GM23338 (cell line): ENCODE results near the gene FBLN2. TPM values are rescaled to one million over a fixed set of nuclear protein-coding genes. Genes with fewer than 3 reads are reported as not detected.

Experiments
- ATAC-seq: fragments of 200-7000 bp; cut with Tn5 transposase; 3 replicates; pipeline ENCODE4 v1.9.1; 2020
- DNase-seq: peaks from one replicate; pipeline ENCODE4 v3.0.0-alpha.2; 2015; ENCODE audit warnings: low spot score
- H2AFZ ChIP-seq: fragments of 200-600 bp; sonication (generic); 2 replicates; pipeline ENCODE4 v1.8.0; 2016; ENCODE audit warnings: antibody characterized with exemption, mild to moderate bottlenecking, moderate library complexity
- H3F3A ChIP-seq: fragments of 200-600 bp; sonication (generic); replicated peaks from 2 replicates; pipeline ENCODE4 v1.8.0; 2017; ENCODE audit warnings: antibody characterized with exemption, mixed run types, low read depth
- H3K27ac ChIP-seq: fragments of 200-600 bp; sonication (generic); 2 replicates; pipeline ENCODE4 v1.6.1; 2016; ENCODE audit warnings: low read depth
- H3K27me3 ChIP-seq: fragments of 200-600 bp; sonication (generic); 2 replicates; pipeline ENCODE4 v1.8.0; 2016; ENCODE audit warnings: mild to moderate bottlenecking, mixed run types, moderate library complexity; ENCODE audit not compliant: insufficient read depth
- H3K36me3 ChIP-seq: fragments of 200-600 bp; sonication (generic); 2 replicates; pipeline ENCODE4 v1.8.0; 2016; ENCODE audit warnings: mild to moderate bottlenecking; ENCODE audit not compliant: insufficient read depth
- H3K4me1 ChIP-seq: fragments of 200-600 bp; sonication (generic); 2 replicates; pipeline ENCODE4 v1.8.0; 2016; ENCODE audit warnings: mild to moderate bottlenecking, moderate library complexity; ENCODE audit not compliant: insufficient read depth
- H3K4me2 ChIP-seq: fragments of 200-600 bp; sonication (generic); 2 replicates; pipeline ENCODE4 v1.7.1; 2017; ENCODE audit warnings: mixed run types
- H3K4me3 ChIP-seq: fragments of 200-600 bp; sonication (generic); 2 replicates; pipeline ENCODE4 v1.6.1; 2016; ENCODE audit warnings: mixed run types
- H3K79me2 ChIP-seq: fragments of 200-600 bp; sonication (generic); replicated peaks from 2 replicates; pipeline ENCODE4 v1.8.0; 2017; ENCODE audit warnings: mild to moderate bottlenecking; ENCODE audit not compliant: insufficient read depth
- H3K9me2 ChIP-seq: fragments of 200-600 bp; sonication (generic); 2 replicates; pipeline ENCODE4 v1.8.0; 2017; ENCODE audit not compliant: insufficient read depth
- H4K20me1 ChIP-seq: fragments of 200-600 bp; sonication (generic); replicated peaks from 2 replicates; pipeline ENCODE4 v1.8.0; 2017; ENCODE audit warnings: mild to moderate bottlenecking; ENCODE audit not compliant: insufficient read depth
- H3K27ac Mint-ChIP-seq: 2 replicates; pipeline ENCODE4 v1.8.0; 2020; ENCODE audit warnings: inconsistent platforms, mild to moderate bottlenecking, moderate library complexity, mixed read lengths
- H3K27me3 Mint-ChIP-seq: 3 replicates; pipeline ENCODE4 v1.8.0; 2022; ENCODE audit warnings: low read depth, mild to moderate bottlenecking, moderate library complexity, mixed read lengths, inconsistent platforms; ENCODE audit not compliant: insufficient read depth, poor library complexity
- H3K36me3 Mint-ChIP-seq: 3 replicates; pipeline ENCODE4 v1.8.0; 2021; ENCODE audit warnings: low read depth, mild to moderate bottlenecking, inconsistent platforms, moderate library complexity, mixed read lengths
- H3K4me1 Mint-ChIP-seq: 3 replicates; pipeline ENCODE4 v1.8.0; 2020; ENCODE audit warnings: mild to moderate bottlenecking, inconsistent platforms, mixed read lengths
- H3K4me3 Mint-ChIP-seq: 3 replicates; pipeline ENCODE4 v1.8.0; 2021; ENCODE audit warnings: moderate library complexity, mild to moderate bottlenecking, inconsistent platforms, mixed read lengths
- H3K9me3 Mint-ChIP-seq: 3 replicates; pipeline ENCODE4 v1.8.0; 2020; ENCODE audit warnings: moderate library complexity, mild to moderate bottlenecking, inconsistent platforms, mixed read lengths
- CREB1 ChIP-seq: fragments of 250-450 bp; sonication (Bioruptor Pico); IDR thresholded peaks from 2 replicates; pipeline ENCODE4 v1.5.0; 2020; ENCODE audit warnings: low read depth, mild to moderate bottlenecking, moderate library complexity
- ETS1 ChIP-seq: IDR thresholded peaks from 2 replicates; pipeline ENCODE4 v1.6.1; 2016; ENCODE audit warnings: antibody characterized with exemption
- EZH2 ChIP-seq: fragments of 200-600 bp; sonication (generic); IDR thresholded peaks from one replicate; pipeline ENCODE4 v1.8.0; 2017; ENCODE audit warnings: antibody characterized with exemption, mild to moderate bottlenecking, low read depth; ENCODE audit not compliant: unreplicated experiment
- EZH2phosphoT487 ChIP-seq: fragments of 200-600 bp; sonication (generic); IDR thresholded peaks from one replicate; pipeline ENCODE4 v1.8.1; 2018; ENCODE audit warnings: antibody characterized with exemption; ENCODE audit not compliant: unreplicated experiment
- JUNB ChIP-seq: IDR thresholded peaks from one replicate; pipeline ENCODE4 v1.6.1; 2016; ENCODE audit warnings: antibody characterized with exemption; ENCODE audit not compliant: unreplicated experiment
- NANOG ChIP-seq: IDR thresholded peaks from 2 replicates; pipeline ENCODE4 v1.6.1; 2016; ENCODE audit warnings: antibody characterized with exemption, borderline replicate concordance
- POLR2AphosphoS5 ChIP-seq: IDR thresholded peaks from 2 replicates; pipeline ENCODE4 v1.6.1; 2016; ENCODE audit warnings: antibody characterized with exemption, low read depth
- REST ChIP-seq: IDR thresholded peaks from one replicate; pipeline ENCODE4 v1.6.1; 2018; ENCODE audit warnings: antibody characterized with exemption; ENCODE audit not compliant: unreplicated experiment
- STAT1 ChIP-seq: IDR thresholded peaks from one replicate; pipeline ENCODE4 v1.6.1; 2016; ENCODE audit warnings: antibody characterized with exemption; ENCODE audit not compliant: unreplicated experiment
- ZNF114 ChIP-seq: fragments of 250-450 bp; sonication (Bioruptor Pico); IDR thresholded peaks from 2 replicates; pipeline ENCODE4 v1.5.0; 2020; ENCODE audit warnings: mild to moderate bottlenecking, moderate library complexity
- ZNF331 ChIP-seq: fragments of 250-450 bp; sonication (Bioruptor Pico); IDR thresholded peaks from 2 replicates; pipeline ENCODE4 v1.5.0; 2020; ENCODE audit warnings: low read depth, mild to moderate bottlenecking, moderate library complexity
- polyA plus RNA-seq: library from polyadenylated mRNA; unstranded; fragments of >200 nt; fragmentation: Nextera tagmentation; extraction: Ambion mirVana; gene quantifications from 2 replicates; pipeline ENCODE4 v1.2.1, GENCODE V29; 2016
- total RNA-seq: library from RNA; depleted of rRNA; stranded (reverse); fragments of >200 nt; shearing (Covaris generic); gene quantifications from 2 replicates; pipeline ENCODE4 v1.2.3, GENCODE V29; 2014
- TF ChIP-seq, protein P1 (sequence below): fragments of 250-450 bp; sonication (Bioruptor Pico); IDR thresholded peaks from 2 replicates; pipeline ENCODE4 v1.5.0; 2020; ENCODE audit warnings: mild to moderate bottlenecking, moderate library complexity
- TF ChIP-seq, protein P2 (sequence below), 2 experiments: fragments of 200-600 bp in 1 of 2; sonication (generic) in 1 of 2; conservative IDR thresholded peaks; 2 replicates each; pipeline versions ENCODE4 v1.5.1 to v1.6.1; 2016 to 2017; ENCODE audit warnings: antibody characterized with exemption in 2 of 2, low read depth in 2 of 2, mild to moderate bottlenecking in 2 of 2, moderate library complexity in 1 of 2

The FBLN2 gene
- total and polyA plus RNA-seq, 2 experiments from 2014 or later = 18.8 to 26.8 TPM

GRCh38 chr3:13627681-13628080 lies 78.8 kb downstream of the FBLN2 start:
- Mint-ChIP-seq H3K4me3 (no peak overlapping the region), H3K4me1 (peaks cover 2% of the 10 kb centered on the region; the same call in 1 of the 3 replicates), H3K27me3 (peaks cover 13% of the 10 kb centered on the region), H3K9me3 (no peaks in the 10 kb centered on the region; the same call in 2 of the 3 replicates), H3K27ac (no peak overlapping the region), H3K36me3 (no peaks in the 10 kb centered on the region; the same call in 2 of the 3 replicates)
- Histone ChIP-seq H3K27ac (no peak overlapping the region), H3K36me3 (no peaks in the 10 kb centered on the region), H3F3A (no peaks in the 10 kb centered on the region), H3K4me1 (no peaks in the 10 kb centered on the region), H2AFZ (no peak overlapping the region), H3K4me2 (no peak overlapping the region), H4K20me1 (no peaks in the 10 kb centered on the region), H3K9me2 (no peaks in the 10 kb centered on the region), H3K4me3 (no peak overlapping the region), H3K27me3 (no peaks in the 10 kb centered on the region), H3K79me2 (no peaks in the 10 kb centered on the region)
- ATAC-seq (no peak), DNase-seq (no peak)
- TF ChIP-seq CREB1 (CRISPR knock-in tag) = no peak
- TF ChIP-seq, protein P1, sequence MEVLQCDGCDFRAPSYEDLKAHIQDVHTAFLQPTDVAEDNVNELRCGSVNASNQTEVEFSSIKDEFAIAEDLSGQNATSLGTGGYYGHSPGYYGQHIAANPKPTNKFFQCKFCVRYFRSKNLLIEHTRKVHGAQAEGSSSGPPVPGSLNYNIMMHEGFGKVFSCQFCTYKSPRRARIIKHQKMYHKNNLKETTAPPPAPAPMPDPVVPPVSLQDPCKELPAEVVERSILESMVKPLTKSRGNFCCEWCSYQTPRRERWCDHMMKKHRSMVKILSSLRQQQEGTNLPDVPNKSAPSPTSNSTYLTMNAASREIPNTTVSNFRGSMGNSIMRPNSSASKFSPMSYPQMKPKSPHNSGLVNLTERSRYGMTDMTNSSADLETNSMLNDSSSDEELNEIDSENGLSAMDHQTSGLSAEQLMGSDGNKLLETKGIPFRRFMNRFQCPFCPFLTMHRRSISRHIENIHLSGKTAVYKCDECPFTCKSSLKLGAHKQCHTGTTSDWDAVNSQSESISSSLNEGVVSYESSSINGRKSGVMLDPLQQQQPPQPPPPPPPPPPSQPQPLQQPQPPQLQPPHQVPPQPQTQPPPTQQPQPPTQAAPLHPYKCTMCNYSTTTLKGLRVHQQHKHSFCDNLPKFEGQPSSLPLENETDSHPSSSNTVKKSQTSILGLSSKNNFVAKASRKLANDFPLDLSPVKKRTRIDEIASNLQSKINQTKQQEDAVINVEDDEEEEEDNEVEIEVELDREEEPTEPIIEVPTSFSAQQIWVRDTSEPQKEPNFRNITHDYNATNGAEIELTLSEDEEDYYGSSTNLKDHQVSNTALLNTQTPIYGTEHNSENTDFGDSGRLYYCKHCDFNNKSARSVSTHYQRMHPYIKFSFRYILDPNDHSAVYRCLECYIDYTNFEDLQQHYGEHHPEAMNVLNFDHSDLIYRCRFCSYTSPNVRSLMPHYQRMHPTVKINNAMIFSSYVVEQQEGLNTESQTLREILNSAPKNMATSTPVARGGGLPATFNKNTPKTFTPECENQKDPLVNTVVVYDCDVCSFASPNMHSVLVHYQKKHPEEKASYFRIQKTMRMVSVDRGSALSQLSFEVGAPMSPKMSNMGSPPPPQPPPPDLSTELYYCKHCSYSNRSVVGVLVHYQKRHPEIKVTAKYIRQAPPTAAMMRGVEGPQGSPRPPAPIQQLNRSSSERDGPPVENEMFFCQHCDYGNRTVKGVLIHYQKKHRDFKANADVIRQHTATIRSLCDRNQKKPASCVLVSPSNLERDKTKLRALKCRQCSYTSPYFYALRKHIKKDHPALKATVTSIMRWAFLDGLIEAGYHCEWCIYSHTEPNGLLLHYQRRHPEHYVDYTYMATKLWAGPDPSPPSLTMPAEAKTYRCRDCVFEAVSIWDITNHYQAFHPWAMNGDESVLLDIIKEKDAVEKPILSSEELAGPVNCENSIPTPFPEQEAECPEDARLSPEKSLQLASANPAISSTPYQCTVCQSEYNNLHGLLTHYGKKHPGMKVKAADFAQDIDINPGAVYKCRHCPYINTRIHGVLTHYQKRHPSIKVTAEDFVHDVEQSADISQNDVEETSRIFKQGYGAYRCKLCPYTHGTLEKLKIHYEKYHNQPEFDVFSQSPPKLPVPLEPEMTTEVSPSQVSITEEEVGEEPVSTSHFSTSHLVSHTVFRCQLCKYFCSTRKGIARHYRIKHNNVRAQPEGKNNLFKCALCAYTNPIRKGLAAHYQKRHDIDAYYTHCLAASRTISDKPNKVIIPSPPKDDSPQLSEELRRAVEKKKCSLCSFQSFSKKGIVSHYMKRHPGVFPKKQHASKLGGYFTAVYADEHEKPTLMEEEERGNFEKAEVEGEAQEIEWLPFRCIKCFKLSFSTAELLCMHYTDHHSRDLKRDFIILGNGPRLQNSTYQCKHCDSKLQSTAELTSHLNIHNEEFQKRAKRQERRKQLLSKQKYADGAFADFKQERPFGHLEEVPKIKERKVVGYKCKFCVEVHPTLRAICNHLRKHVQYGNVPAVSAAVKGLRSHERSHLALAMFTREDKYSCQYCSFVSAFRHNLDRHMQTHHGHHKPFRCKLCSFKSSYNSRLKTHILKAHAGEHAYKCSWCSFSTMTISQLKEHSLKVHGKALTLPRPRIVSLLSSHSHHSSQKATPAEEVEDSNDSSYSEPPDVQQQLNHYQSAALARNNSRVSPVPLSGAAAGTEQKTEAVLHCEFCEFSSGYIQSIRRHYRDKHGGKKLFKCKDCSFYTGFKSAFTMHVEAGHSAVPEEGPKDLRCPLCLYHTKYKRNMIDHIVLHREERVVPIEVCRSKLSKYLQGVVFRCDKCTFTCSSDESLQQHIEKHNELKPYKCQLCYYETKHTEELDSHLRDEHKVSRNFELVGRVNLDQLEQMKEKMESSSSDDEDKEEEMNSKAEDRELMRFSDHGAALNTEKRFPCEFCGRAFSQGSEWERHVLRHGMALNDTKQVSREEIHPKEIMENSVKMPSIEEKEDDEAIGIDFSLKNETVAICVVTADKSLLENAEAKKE (CRISPR knock-in tag) = no peak
- no peak for TF ChIP-seq ETS1
- TF ChIP-seq STAT1 = no peak
- no peak for TF ChIP-seq JUNB
- no peak for TF ChIP-seq EZH2
- TF ChIP-seq POLR2AphosphoS5 = no peak
- TF ChIP-seq ZNF114 (CRISPR knock-in tag) = no peak
- TF ChIP-seq, protein P2, sequence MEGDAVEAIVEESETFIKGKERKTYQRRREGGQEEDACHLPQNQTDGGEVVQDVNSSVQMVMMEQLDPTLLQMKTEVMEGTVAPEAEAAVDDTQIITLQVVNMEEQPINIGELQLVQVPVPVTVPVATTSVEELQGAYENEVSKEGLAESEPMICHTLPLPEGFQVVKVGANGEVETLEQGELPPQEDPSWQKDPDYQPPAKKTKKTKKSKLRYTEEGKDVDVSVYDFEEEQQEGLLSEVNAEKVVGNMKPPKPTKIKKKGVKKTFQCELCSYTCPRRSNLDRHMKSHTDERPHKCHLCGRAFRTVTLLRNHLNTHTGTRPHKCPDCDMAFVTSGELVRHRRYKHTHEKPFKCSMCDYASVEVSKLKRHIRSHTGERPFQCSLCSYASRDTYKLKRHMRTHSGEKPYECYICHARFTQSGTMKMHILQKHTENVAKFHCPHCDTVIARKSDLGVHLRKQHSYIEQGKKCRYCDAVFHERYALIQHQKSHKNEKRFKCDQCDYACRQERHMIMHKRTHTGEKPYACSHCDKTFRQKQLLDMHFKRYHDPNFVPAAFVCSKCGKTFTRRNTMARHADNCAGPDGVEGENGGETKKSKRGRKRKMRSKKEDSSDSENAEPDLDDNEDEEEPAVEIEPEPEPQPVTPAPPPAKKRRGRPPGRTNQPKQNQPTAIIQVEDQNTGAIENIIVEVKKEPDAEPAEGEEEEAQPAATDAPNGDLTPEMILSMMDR (conservative IDR thresholded peaks at IDR 0.05; ENCODE audit: low read depth in 2 of 2) = no peak
- TF ChIP-seq NANOG = no peak
- TF ChIP-seq EZH2phosphoT487 = no peak
- TF ChIP-seq REST = no peak
- TF ChIP-seq ZNF331 (CRISPR knock-in tag) = no peak
